Trophoblast cell (in vitro differentiated cells and primary cell): ENCODE data around the gene ZNF524.

Experiments used
- DNase-seq, 2 donors: peaks; one replicate each; pipeline ENCODE4 v3.0.0-alpha.2; 2016
- H2AFZ ChIP-seq: 2 replicates; pipeline ENCODE4 v1.6.1; 2013; ENCODE audit warnings: low read length, moderate library complexity, mild to moderate bottlenecking; ENCODE audit not compliant: insufficient read depth, poor library complexity
- H2AK5ac ChIP-seq: 2 replicates; pipeline ENCODE4 v1.6.1; 2013; ENCODE audit warnings: mild to moderate bottlenecking, low read length
- H2BK120ac ChIP-seq: 2 replicates; pipeline ENCODE4 v1.6.1; 2013; ENCODE audit warnings: low read length, mild to moderate bottlenecking, moderate library complexity; ENCODE audit not compliant: insufficient read depth, poor library complexity
- H2BK12ac ChIP-seq: 2 replicates; pipeline ENCODE4 v1.6.1; 2013; ENCODE audit warnings: mild to moderate bottlenecking, low read length, moderate library complexity
- H2BK5ac ChIP-seq: 2 replicates; pipeline ENCODE4 v1.6.1; 2013; ENCODE audit warnings: low read length, low read depth, moderate library complexity, mild to moderate bottlenecking; ENCODE audit not compliant: poor library complexity
- H3K14ac ChIP-seq: 2 replicates; pipeline ENCODE4 v1.6.1; 2013; ENCODE audit warnings: mild to moderate bottlenecking, low read length
- H3K18ac ChIP-seq: 2 replicates; pipeline ENCODE4 v1.6.1; 2013; ENCODE audit warnings: mild to moderate bottlenecking, low read length
- H3K23ac ChIP-seq: 2 replicates; pipeline ENCODE4 v1.6.1; 2013; ENCODE audit warnings: low read length
- H3K27ac ChIP-seq: 2 replicates; pipeline ENCODE4 v1.5.1; 2013; ENCODE audit warnings: low read depth, mild to moderate bottlenecking, inconsistent platforms, low read length, moderate library complexity
- H3K27me3 ChIP-seq: 2 replicates; pipeline ENCODE4 v1.6.1; 2013; ENCODE audit warnings: inconsistent platforms, mild to moderate bottlenecking, low read length, moderate library complexity; ENCODE audit not compliant: insufficient read depth
- H3K36me3 ChIP-seq, 2 experiments: 1 replicate in 1 of 2; 2 replicates in 1 of 2; pipeline ENCODE4 v1.6.1; 2013; ENCODE audit warnings: low read length in 2 of 2, mild to moderate bottlenecking in 2 of 2, moderate library complexity in 1 of 2; ENCODE audit not compliant: insufficient read depth in 2 of 2, control insufficient read depth in 1 of 2
- H3K4ac ChIP-seq: 2 replicates; pipeline ENCODE4 v1.6.1; 2013; ENCODE audit warnings: low read depth, mild to moderate bottlenecking, low read length, moderate library complexity
- H3K4me1 ChIP-seq, 2 experiments: 1 replicate in 1 of 2; 2 replicates in 1 of 2; pipeline ENCODE4 v1.6.1; 2013; ENCODE audit warnings: low read length in 2 of 2, mild to moderate bottlenecking in 2 of 2, moderate library complexity in 1 of 2; ENCODE audit not compliant: insufficient read depth in 2 of 2, control insufficient read depth in 1 of 2
- H3K4me2 ChIP-seq: 2 replicates; pipeline ENCODE4 v1.6.1; 2013; ENCODE audit warnings: inconsistent platforms, mild to moderate bottlenecking, low read length, moderate library complexity
- H3K4me3 ChIP-seq: 2 replicates; pipeline ENCODE4 v1.5.1; 2013; ENCODE audit warnings: mild to moderate bottlenecking, low read depth, low read length, inconsistent platforms
- H3K79me1 ChIP-seq: one replicate; pipeline ENCODE4 v1.6.1; 2013; ENCODE audit warnings: low read length
- H3K79me2 ChIP-seq: 2 replicates; pipeline ENCODE4 v1.6.1; 2013; ENCODE audit warnings: low read length, mild to moderate bottlenecking; ENCODE audit not compliant: control insufficient read depth, insufficient read depth, poor library complexity
- H3K9ac ChIP-seq: 2 replicates; pipeline ENCODE4 v1.6.1; 2013; ENCODE audit warnings: mild to moderate bottlenecking, low read length
- H3K9me3 ChIP-seq: 2 replicates; pipeline ENCODE4 v1.6.1; 2013; ENCODE audit warnings: low read depth, mild to moderate bottlenecking, control low read depth, inconsistent platforms, low read length; ENCODE audit not compliant: insufficient read depth
- H4K12ac ChIP-seq: 2 replicates; pipeline ENCODE4 v1.6.1; 2013; ENCODE audit warnings: low read depth, mild to moderate bottlenecking, low read length, moderate library complexity
- H4K8ac ChIP-seq: 2 replicates; pipeline ENCODE4 v1.6.1; 2013; ENCODE audit warnings: low read depth, mild to moderate bottlenecking, low read length, moderate library complexity
- H4K91ac ChIP-seq: one replicate; pipeline ENCODE4 v1.6.1; 2013; ENCODE audit warnings: low read depth, mild to moderate bottlenecking, low read length, moderate library complexity
- WGBS: extraction: QIAGEN DNeasy Blood & Tissue Kit; methylation state at CpG from one replicate; pipeline ENCODE4 v1.1.7; 2013; ENCODE audit warnings: missing lambda C conversion rate; ENCODE audit not compliant: insufficient read length, insufficient coverage; ENCODE audit errors: extremely low coverage; 5-methylcytosine and 5-hydroxymethylcytosine counted together

ZNF524 gene

DNA sequence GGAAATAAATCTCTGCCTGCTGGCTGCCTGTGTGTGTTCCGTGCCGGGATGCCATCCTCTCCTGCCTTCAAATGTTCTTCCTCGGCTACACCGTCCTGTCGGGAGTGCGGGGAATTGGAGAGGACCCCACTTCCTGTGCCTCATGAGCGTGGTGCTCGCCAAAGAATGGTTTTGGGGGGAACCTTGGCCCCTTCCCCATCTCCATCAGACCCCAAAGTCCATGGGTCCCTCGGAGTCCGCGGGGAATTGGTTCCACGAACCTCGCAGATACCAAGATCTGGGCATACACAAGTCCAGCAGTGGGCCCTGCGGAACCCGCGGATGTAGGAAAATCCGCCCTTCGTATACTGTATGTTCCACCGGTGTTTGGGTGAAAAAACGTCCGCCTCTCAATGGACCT lies 3.0 kb downstream of the ZNF524 start:
- no peak overlapping the region for H4K12ac ChIP-seq
- H2AK5ac ChIP-seq: no peak overlapping the region
- H2BK120ac ChIP-seq: no peak overlapping the region
- H3K4me1 ChIP-seq: peaks cover 14% of the 10 kb centered on the region in 2 experiments
- peaks cover 11% of the 10 kb centered on the region for H3K79me2 ChIP-seq
- no peak overlapping the region for H4K91ac ChIP-seq
- WGBS: no CpG with 5 or more reads among the region's 21 CpGs
- H3K27me3 ChIP-seq: no peaks in the 10 kb centered on the region
- no peak overlapping the region for H3K4me2 ChIP-seq
- H2BK5ac ChIP-seq: no peak overlapping the region
- H3K14ac ChIP-seq: no peak overlapping the region
- H3K4ac ChIP-seq: no peak overlapping the region
- peaks cover 0 to 3% of the 10 kb centered on the region in 2 experiments for H3K36me3 ChIP-seq
- H3K9ac ChIP-seq: no peak overlapping the region
- H3K4me3 ChIP-seq: no peak overlapping the region
- H4K8ac ChIP-seq: no peak overlapping the region
- no peaks in the 10 kb centered on the region for H3K9me3 ChIP-seq
- H3K27ac ChIP-seq: no peak overlapping the region
- no peak for DNase-seq
- peaks cover 30% of the 10 kb centered on the region for H3K79me1 ChIP-seq
- H2BK12ac ChIP-seq: no peak overlapping the region
- no peak overlapping the region for H3K23ac ChIP-seq
- no peak overlapping the region for H3K18ac ChIP-seq
- no peak overlapping the region for H2AFZ ChIP-seq

DNA sequence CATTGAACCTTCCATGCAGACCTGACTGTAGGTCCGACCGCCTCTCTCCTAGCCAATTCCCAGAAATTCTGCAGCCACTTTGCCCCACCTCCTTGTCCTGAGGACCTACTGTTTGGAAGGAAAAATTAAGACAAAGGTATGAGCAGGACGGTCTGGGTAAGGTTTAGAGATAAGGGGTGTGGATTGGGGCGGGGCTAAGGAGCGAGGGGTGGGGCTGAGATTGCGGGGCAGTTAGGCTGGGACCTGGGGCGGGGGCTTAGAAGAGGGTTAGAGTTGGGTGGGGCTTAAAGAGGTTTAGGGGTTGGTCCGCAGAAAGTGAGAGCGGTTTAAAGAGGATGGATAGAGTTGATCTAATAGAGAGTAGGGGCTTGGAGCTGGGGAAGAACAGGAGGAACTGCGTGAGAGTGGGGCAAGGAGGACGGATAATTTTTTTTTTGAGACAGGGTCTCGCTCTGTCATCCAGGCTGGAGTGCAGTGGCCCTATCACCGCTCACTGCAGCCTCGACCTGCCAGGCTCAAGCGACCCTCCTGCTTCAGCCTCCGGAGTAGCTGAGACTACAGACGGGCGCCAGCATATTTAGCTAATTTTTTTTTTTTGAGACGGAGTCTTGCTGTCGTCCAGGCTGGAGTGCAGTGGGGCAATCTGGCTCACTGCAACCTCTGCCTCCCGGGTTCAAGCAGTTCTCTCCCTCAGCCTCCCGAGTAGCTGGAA lies 3.6 kb downstream of the ZNF524 start:
- H3K4me1 ChIP-seq: peaks cover 14% of the 10 kb centered on the region in 2 experiments
- H3K9me3 ChIP-seq: no peaks in the 10 kb centered on the region
- H3K36me3 ChIP-seq: peaks cover 0 to 3% of the 10 kb centered on the region in 2 experiments
- H4K8ac ChIP-seq: no peak overlapping the region
- no peak overlapping the region for H3K4ac ChIP-seq
- H3K4me3 ChIP-seq: no peak overlapping the region
- no peak overlapping the region for H3K23ac ChIP-seq
- no peak overlapping the region for H3K4me2 ChIP-seq
- WGBS: 100% methylated on average over 5 of the region's 22 CpGs
- no peak overlapping the region for H2AFZ ChIP-seq
- no peak overlapping the region for H3K27ac ChIP-seq
- no peak overlapping the region for H2BK120ac ChIP-seq
- H3K18ac ChIP-seq: no peak overlapping the region
- H4K12ac ChIP-seq: no peak overlapping the region
- no peak overlapping the region for H2BK12ac ChIP-seq
- no peak overlapping the region for H3K14ac ChIP-seq
- peaks cover 30% of the 10 kb centered on the region for H3K79me1 ChIP-seq
- no peak overlapping the region for H2AK5ac ChIP-seq
- peak; percentile 47 to 72 for DNase-seq
- H4K91ac ChIP-seq: no peak overlapping the region
- H3K27me3 ChIP-seq: no peaks in the 10 kb centered on the region
- H3K9ac ChIP-seq: no peak overlapping the region
- H3K79me2 ChIP-seq: peaks cover 11% of the 10 kb centered on the region
- no peak overlapping the region for H2BK5ac ChIP-seq

DNA sequence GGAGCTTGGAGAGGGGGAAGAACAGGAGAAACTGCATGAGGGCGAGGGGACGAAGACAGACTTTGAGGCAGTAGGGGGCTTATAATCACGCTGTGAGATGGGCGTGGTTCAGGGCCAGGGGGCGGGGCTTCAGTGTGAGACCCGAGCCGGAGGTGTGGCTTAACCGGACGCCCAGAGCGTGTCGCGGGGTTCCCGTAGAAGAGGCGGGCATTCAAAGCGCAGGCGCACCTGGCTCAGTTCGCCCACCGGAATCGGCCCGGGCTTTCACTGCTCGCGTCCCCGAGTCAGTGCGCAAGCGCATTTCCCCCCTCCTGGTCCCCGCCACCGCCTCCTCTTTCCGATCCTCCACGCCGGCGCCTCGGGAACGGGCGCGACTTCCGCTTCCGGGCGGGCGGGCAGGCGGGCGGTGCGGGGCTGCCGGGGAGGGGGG lies 5.1 kb downstream of the ZNF524 start:
- no CpG with 5 or more reads among the region's 43 CpGs for WGBS
- Histone ChIP-seq H3K18ac (peak overlapping the region; percentile 71), H3K14ac (peak overlapping the region; percentile 59), H3K79me2 (peaks cover 5% of the 10 kb centered on the region), H3K9me3 (no peaks in the 10 kb centered on the region), H2AK5ac (peak overlapping the region; percentile 31), H3K27me3 (no peaks in the 10 kb centered on the region), H3K36me3 (peaks cover 4 to 9% of the 10 kb centered on the region in 2 experiments), H4K91ac (peak overlapping the region; percentile 88), H2AFZ (peak overlapping the region; percentile 40), H4K8ac (peak overlapping the region; percentile 89), H3K4me2 (peak overlapping the region; percentile 46), H3K27ac (peak overlapping the region; percentile 97), H3K23ac (no peak overlapping the region), H3K9ac (no peak overlapping the region), H2BK120ac (peak overlapping the region; percentile 40), H2BK12ac (no peak overlapping the region), H3K4ac (peak overlapping the region; percentile 66), H3K4me3 (peak overlapping the region; percentile 56), H2BK5ac (peak overlapping the region; percentile 83), H4K12ac (peak overlapping the region; percentile 81), H3K79me1 (peaks cover 19% of the 10 kb centered on the region), H3K4me1 (peaks cover 14% of the 10 kb centered on the region in 2 experiments)
- DNase-seq: peak; percentile 90 to 96

DNA sequence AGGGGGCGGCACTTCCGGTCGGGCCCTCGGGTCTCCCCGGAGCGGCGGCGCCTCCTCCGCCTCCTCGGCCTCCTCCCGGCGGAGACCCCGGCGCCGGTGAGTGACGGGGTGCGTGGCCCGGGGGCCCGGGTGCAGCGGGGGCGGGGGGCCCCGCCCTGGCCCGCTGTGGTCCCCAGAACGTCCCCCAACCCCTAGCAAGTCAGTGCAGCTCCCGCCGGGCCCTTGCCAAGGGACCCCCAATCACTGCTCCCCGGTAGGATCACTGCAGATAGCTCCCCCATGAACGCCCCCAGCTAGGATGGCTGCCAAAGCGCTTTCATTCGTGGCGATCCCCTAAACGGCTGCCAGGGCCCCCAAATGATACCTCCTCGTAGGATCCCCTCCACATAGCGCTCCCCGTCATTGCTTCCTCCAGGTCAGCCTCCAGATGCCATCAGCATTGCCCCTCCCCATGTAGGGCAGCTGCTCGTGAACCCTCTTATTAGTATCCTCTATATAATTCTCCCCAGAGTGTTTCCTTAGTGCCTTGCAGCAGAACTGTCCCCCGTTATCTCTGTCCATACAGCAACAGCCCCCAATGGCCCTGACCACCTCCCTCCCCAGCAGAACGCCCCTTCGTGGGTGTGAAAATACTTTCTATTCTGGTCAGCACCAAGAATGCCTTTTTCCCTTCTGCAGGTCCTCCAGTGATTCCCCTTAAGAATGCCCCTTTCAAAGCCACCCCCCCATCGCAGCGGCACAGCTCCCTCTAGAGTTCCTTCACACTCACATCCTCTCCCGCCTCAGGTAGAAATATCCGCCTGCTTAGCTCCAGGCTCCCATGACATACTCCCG lies 5.8 kb downstream of the ZNF524 start, which contains the start of gene ZNF865:
TSS of gene ZNF865 (plus strand) at position 11 of the 834 bp plus-strand sequence. CDS start 7,972 bp downstream, outside the sequence.
- no CpG with 5 or more reads among the region's 44 CpGs for WGBS
- Histone ChIP-seq H3K14ac (peak within 1 kb of the TSS; percentile 96), H4K12ac (peak within 1 kb of the TSS; percentile 91), H3K4me3 (peak within 1 kb of the TSS; percentile 85), H3K27me3 (no peaks in the 10 kb centered on the region), H3K4me1 (peaks cover 12% of the 10 kb centered on the region in 2 experiments), H4K91ac (peak within 1 kb of the TSS; percentile 93), H3K79me1 (peaks cover 16% of the 10 kb centered on the region), H3K23ac (no peak within 1 kb of the TSS), H3K79me2 (peaks cover 5% of the 10 kb centered on the region), H3K4ac (peak within 1 kb of the TSS; percentile 89), H4K8ac (peak within 1 kb of the TSS; percentile 93), H3K4me2 (peak within 1 kb of the TSS; percentile 87), H2BK120ac (peak within 1 kb of the TSS; percentile 64), H3K27ac (peak within 1 kb of the TSS; percentile 97), H3K9me3 (no peaks in the 10 kb centered on the region), H2BK12ac (no peak within 1 kb of the TSS), H3K18ac (peak within 1 kb of the TSS; percentile 90), H3K9ac (peak within 1 kb of the TSS; percentile 92), H2AFZ (peak within 1 kb of the TSS; percentile 76), H2AK5ac (peak within 1 kb of the TSS; percentile 90), H3K36me3 (peaks cover 7 to 11% of the 10 kb centered on the region in 2 experiments), H2BK5ac (peak within 1 kb of the TSS; percentile 90)
- peak; percentile 85 to 89 for DNase-seq
